Activated T-cell treated with anti-CD3 and anti-CD28 coated beads, Interleukin-2, amount 50 U/mL, for 72 hours (primary cell): Measurements from ENCODE around the gene NDFIP1. TPM values are rescaled to one million over a fixed set of nuclear protein-coding genes. Genes with fewer than 3 reads are reported as not detected.
A peak's percentile ranks its signal among the peaks of the same experiment; 100 is the strongest.

Experiments
- ATAC-seq, 2 donors: fragments of 150-1000 bp; cut with Tn5 transposase; replicated peaks in 1 of 2; 2 replicates each; pipeline ENCODE4 v1.10.0; 2021; ENCODE audit warnings: moderate library complexity in 2 of 2, mild to moderate bottlenecking in 1 of 2
- DNase-seq, 2 donors: peaks; one replicate each; pipeline ENCODE4 v3.0.0; 2021 to 2022; ENCODE audit warnings: mixed read lengths in 1 of 2
- H3K27ac Mint-ChIP-seq: one replicate; pipeline ENCODE4 v1.8.0; 2022; ENCODE audit warnings: mild to moderate bottlenecking, moderate library complexity, mixed read lengths
- H3K27me3 Mint-ChIP-seq: one replicate; pipeline ENCODE4 v1.8.0; 2022; ENCODE audit warnings: low read depth, mixed read lengths
- H3K36me3 Mint-ChIP-seq, 2 donors: one replicate each; pipeline ENCODE4 v1.8.0; 2022; ENCODE audit warnings: mixed read lengths in 2 of 2, mild to moderate bottlenecking in 1 of 2; ENCODE audit not compliant: insufficient read depth in 2 of 2
- H3K4me1 Mint-ChIP-seq: one replicate; pipeline ENCODE4 v1.8.0; 2022; ENCODE audit warnings: low read depth, mixed read lengths
- H3K4me3 Mint-ChIP-seq, 2 donors: one replicate each; pipeline ENCODE4 v1.8.0; 2022; ENCODE audit warnings: mild to moderate bottlenecking in 2 of 2, mixed read lengths in 2 of 2, moderate library complexity in 2 of 2
- H3K9me3 Mint-ChIP-seq, 2 donors: one replicate each; pipeline ENCODE4 v1.8.0; 2022; ENCODE audit warnings: mixed read lengths in 2 of 2
- total RNA-seq, 2 donors: library from RNA; stranded (reverse); gene quantifications; one replicate each; pipeline ENCODE4 v1.2.3, GENCODE V29; 2022

The NDFIP1 gene
- total RNA-seq, 2 donors from 2014 or later = 63.1 to 73.1 TPM

GRCh38 chr5:142115937-142116614 is 7.5 kb downstream of the NDFIP1 start:
- no peaks in the 10 kb centered on the region for H3K27me3 Mint-ChIP-seq
- H3K27ac Mint-ChIP-seq = no peak overlapping the region
- ATAC-seq = no peak
- peaks cover 95% of the 10 kb centered on the region for H3K4me1 Mint-ChIP-seq
- no peaks in the 10 kb centered on the region for H3K9me3 Mint-ChIP-seq
- DNase-seq = no peak
- peaks cover 4 to 14% of the 10 kb centered on the region in 2 donors for H3K36me3 Mint-ChIP-seq
- H3K4me3 Mint-ChIP-seq = peak overlapping the region; percentile 1 to 12

GRCh38 chr5:142117579-142118151 is 9.1 kb downstream of the NDFIP1 start:
- Mint-ChIP-seq H3K27me3 (no peaks in the 10 kb centered on the region), H3K4me3 (peak overlapping the region; percentile 59 to 68), H3K9me3 (peaks cover 0 to under 1% of the 10 kb centered on the region in 2 donors), H3K36me3 (peaks cover 4 to 19% of the 10 kb centered on the region in 2 donors), H3K4me1 (peaks cover 95% of the 10 kb centered on the region), H3K27ac (peak overlapping the region; percentile 13)
- DNase-seq = no peak
- no peak for ATAC-seq

- Mint-ChIP-seq H3K36me3 (peaks cover 2 to 19% of the 10 kb centered on the region in 2 donors), H3K4me1 (peaks cover 95% of the 10 kb centered on the region), H3K27ac (peak overlapping the region; percentile 13), H3K27me3 (no peaks in the 10 kb centered on the region), H3K9me3 (peaks cover 0 to 2% of the 10 kb centered on the region in 2 donors), H3K4me3 (peak overlapping the region; percentile 59 to 68)
- DNase-seq (peak; percentile 23 to 40), ATAC-seq (peak; percentile 73 to 85)
Observed at GRCh38 chr5:142118155-142118686, 9.6 kb downstream of the NDFIP1 start.

DNA sequence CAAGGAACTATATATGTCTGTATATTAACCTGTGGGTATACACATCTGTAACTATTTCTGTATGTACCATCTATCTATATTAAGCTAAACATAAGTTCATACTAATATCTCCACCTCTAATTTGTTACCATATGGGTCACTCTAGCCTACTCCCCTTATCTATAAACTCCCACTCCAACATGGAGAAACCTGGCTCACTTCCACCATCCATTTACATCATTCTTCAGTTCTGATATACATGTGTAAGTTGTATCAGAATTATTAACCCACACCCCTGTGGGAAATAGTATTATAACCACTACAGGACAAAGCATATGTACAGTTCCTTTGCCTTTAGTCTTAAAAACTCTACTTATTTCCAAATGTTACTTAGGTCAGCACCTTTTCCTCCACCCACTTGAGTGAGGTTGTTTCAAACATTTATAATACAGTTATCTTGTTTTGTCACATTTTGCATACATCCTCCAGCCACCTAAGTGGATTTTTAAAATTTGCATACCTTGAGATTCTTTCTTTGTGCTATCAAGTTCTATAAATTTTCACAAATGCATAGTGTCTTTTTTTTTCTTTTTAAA is 10.6 kb downstream of the NDFIP1 start:
- H3K4me1 Mint-ChIP-seq = peaks cover 91% of the 10 kb centered on the region
- peaks cover under 1 to 2% of the 10 kb centered on the region in 2 donors for H3K9me3 Mint-ChIP-seq
- peaks cover 4 to 18% of the 10 kb centered on the region in 2 donors for H3K36me3 Mint-ChIP-seq
- H3K4me3 Mint-ChIP-seq = peak overlapping the region in 1 of 2 donors; percentile 27
- H3K27me3 Mint-ChIP-seq = no peaks in the 10 kb centered on the region
- no peak for DNase-seq
- peak overlapping the region; percentile 0 for H3K27ac Mint-ChIP-seq
- ATAC-seq = peak in 1 of 2 donors; percentile 24

DNA sequence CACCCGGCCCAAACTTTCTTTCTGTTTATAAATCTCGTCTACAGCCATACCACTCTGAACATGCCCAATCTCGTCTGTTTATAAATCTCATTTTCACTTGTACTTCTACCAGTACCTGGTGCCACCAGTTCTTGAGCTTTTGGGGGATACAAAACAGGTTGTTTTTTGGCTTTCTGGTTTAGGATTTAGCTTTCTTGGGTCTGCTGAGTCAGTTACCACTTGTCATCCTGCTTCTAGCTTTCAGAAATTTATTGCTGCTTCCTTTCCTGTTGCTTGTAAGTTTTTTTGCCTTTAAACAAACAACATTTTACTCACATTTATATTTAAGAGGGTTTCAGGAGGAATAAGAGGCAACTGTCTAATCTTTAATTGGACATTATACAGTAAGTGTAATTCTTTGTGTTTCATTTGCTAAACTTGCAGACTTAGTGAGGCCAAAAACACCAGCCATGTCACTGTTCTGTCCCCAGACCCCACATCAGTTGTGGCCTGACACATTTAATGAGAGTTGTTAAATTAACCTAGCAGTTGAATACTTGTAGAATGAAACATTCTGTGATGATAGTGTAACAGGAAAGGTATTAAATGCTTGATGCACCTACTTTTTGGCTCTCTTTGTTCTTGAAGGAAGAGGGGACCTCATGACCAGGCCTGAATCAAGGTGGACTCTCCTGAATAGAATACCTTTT is 11.8 kb downstream of the NDFIP1 start:
- H3K4me3 Mint-ChIP-seq = peak overlapping the region; percentile 68 to 74
- H3K27me3 Mint-ChIP-seq = no peaks in the 10 kb centered on the region
- H3K36me3 Mint-ChIP-seq = peaks cover 5 to 22% of the 10 kb centered on the region in 2 donors
- DNase-seq (no peak), ATAC-seq (peak in 1 of 2 donors; percentile 16)
- H3K9me3 Mint-ChIP-seq = peaks cover 2% of the 10 kb centered on the region in 2 donors
- peak overlapping the region; percentile 47 for H3K27ac Mint-ChIP-seq
- H3K4me1 Mint-ChIP-seq = peaks cover 94% of the 10 kb centered on the region

GRCh38 chr5:142122121-142122520 is 13.5 kb downstream of the NDFIP1 start:
- peak overlapping the region in 1 of 2 donors; percentile 38 for H3K4me3 Mint-ChIP-seq
- no peaks in the 10 kb centered on the region for H3K27me3 Mint-ChIP-seq
- peak overlapping the region; percentile 81 for H3K27ac Mint-ChIP-seq

DNA sequence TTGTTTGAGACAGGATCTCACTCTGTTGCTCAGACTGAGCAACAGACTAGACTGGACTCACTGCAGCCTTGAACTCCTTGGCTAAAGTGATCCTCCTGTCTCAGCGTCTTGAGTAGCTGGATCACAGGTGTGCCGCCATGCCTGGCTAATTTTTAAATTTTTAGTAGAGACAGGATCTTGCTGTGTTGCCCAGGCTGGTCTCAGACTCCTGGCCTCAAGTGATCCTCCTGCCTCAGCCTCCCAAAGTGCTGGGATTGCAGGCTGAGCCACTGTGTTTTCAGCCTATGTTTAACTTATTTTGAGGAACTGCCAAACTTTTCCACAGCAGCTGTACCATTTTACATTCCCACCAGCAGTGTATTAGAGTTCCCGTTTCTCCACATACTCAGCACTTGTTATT is 16.8 kb downstream of the NDFIP1 start:
- H3K4me1 Mint-ChIP-seq = peaks cover 96% of the 10 kb centered on the region
- H3K27ac Mint-ChIP-seq = no peak overlapping the region
- peaks cover 6 to 29% of the 10 kb centered on the region in 2 donors for H3K36me3 Mint-ChIP-seq
- no peaks in the 10 kb centered on the region for H3K27me3 Mint-ChIP-seq
- H3K4me3 Mint-ChIP-seq = no peak overlapping the region
- H3K9me3 Mint-ChIP-seq = peaks cover 2 to 3% of the 10 kb centered on the region in 2 donors
- ATAC-seq = no peak
- DNase-seq = no peak

More at GRCh38 chr5:142122121-142122520, 13.5 kb downstream of the NDFIP1 start:
- Mint-ChIP-seq H3K9me3 (peaks cover 2 to 3% of the 10 kb centered on the region in 2 donors), H3K36me3 (peaks cover 6 to 26% of the 10 kb centered on the region in 2 donors), H3K4me1 (peaks cover 96% of the 10 kb centered on the region)
- peak in 1 of 2 donors; percentile 21 for ATAC-seq
- no peak for DNase-seq

DNA sequence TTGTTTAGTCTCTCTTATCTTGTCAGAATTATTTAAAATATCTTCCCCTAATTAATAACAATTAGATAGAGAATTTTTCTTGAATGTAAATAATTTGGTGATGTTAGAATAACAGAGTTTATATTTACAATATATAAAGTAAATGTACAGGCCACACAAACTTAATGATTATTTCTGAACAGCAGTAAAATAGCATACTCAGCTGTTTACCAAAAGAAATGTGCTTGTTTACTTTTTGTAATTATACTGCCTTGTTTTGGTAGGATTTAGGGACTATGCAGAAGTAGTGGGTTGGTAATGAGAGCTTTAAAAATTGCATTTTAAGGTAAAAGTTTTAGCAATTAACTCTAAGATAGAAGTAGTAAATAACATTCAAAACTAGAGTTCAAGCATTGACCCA is 17.4 kb downstream of the NDFIP1 start:
- H3K27me3 Mint-ChIP-seq = no peaks in the 10 kb centered on the region
- DNase-seq (no peak), ATAC-seq (no peak)
- H3K4me3 Mint-ChIP-seq = no peak overlapping the region
- H3K27ac Mint-ChIP-seq = no peak overlapping the region
- peaks cover 2 to 3% of the 10 kb centered on the region in 2 donors for H3K9me3 Mint-ChIP-seq
- H3K36me3 Mint-ChIP-seq = peaks cover 6 to 29% of the 10 kb centered on the region in 2 donors
- peaks cover 95% of the 10 kb centered on the region for H3K4me1 Mint-ChIP-seq

DNA sequence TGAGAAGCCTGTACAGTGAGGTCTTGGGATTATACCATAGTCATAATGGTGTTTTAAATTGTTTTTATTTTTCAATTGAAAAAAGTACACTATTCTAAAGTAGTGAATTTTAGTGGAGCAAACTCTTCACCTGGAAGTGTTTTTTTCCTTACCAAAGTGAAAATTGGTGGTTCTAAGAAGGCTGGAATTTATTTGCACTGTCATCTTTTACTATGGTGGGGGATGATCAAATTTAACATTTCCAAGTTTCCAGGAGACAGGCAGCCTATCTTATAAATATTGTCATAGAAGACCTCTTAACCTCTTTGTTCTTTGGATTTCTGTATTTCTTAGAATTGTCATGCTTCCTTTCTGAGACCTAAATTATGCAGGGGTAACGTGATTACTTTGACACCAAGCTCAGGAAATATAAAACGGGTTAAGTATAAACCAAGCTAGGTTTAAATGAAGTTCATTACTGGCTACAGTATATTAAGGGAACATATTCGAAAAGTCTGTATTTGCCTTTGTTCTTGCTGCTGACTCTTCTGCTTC is 20.2 kb downstream of the NDFIP1 start:
- ATAC-seq (peak; percentile 22 to 63), DNase-seq (no peak)
- peak overlapping the region; percentile 11 to 47 for H3K4me3 Mint-ChIP-seq
- H3K4me1 Mint-ChIP-seq = peaks cover 70% of the 10 kb centered on the region
- H3K9me3 Mint-ChIP-seq = peaks cover 2% of the 10 kb centered on the region in 2 donors
- H3K27ac Mint-ChIP-seq = peak overlapping the region; percentile 28
- H3K27me3 Mint-ChIP-seq = no peaks in the 10 kb centered on the region
- H3K36me3 Mint-ChIP-seq = peaks cover 4 to 16% of the 10 kb centered on the region in 2 donors

GRCh38 chr5:142129446-142130066 is 21.0 kb downstream of the NDFIP1 start:
- H3K27ac Mint-ChIP-seq = peak overlapping the region; percentile 86
- DNase-seq = no peak
- H3K9me3 Mint-ChIP-seq = peaks cover 0 to 2% of the 10 kb centered on the region in 2 donors
- H3K27me3 Mint-ChIP-seq = no peaks in the 10 kb centered on the region
- H3K4me3 Mint-ChIP-seq = peak overlapping the region; percentile 5 to 11
- H3K4me1 Mint-ChIP-seq = peaks cover 63% of the 10 kb centered on the region
- ATAC-seq = no peak
- peaks cover 1 to 14% of the 10 kb centered on the region in 2 donors for H3K36me3 Mint-ChIP-seq

GRCh38 chr5:142131394-142131793 is 22.8 kb downstream of the NDFIP1 start:
- Mint-ChIP-seq H3K4me3 (no peak overlapping the region), H3K4me1 (peaks cover 59% of the 10 kb centered on the region), H3K27ac (peak overlapping the region; percentile 71), H3K36me3 (peaks cover 0 to 18% of the 10 kb centered on the region in 2 donors), H3K27me3 (no peaks in the 10 kb centered on the region), H3K9me3 (no peaks in the 10 kb centered on the region)
- DNase-seq (no peak), ATAC-seq (no peak)

- no peak for ATAC-seq
- Mint-ChIP-seq H3K36me3 (peaks cover 0 to 17% of the 10 kb centered on the region in 2 donors), H3K4me1 (peaks cover 44% of the 10 kb centered on the region), H3K9me3 (no peaks in the 10 kb centered on the region), H3K4me3 (no peak overlapping the region), H3K27me3 (no peaks in the 10 kb centered on the region), H3K27ac (no peak overlapping the region)
- DNase-seq = no peak
Observed at GRCh38 chr5:142132916-142133315, 24.3 kb downstream of the NDFIP1 start.
